HL-60/S4 treated with retinoic acid at 250 ng/mL for 4 days and 3 days (cell line): ENCODE results near the gene PPM1K.

Experiments used
- in situ Hi-C: fragments of 300-500 bp; cut with MboI; formaldehyde crosslinking; loops from 2 replicates; pipeline ENCODE4 v1.7.0; 2022; ENCODE audit warnings: low sequenced_read_pairs

Gene PPM1K

GRCh38 chr4:88223516-88223915, 60.8 kb downstream of the PPM1K start:
- in situ Hi-C loops: loop anchor here (25.0 kb wide), 2 partner anchors 361 to 536 kb away; no protein-coding TSS in a partner anchor

- in situ Hi-C loops: loop anchor here (5.0 to 25.0 kb wide), 4 partner anchors 184 to 532 kb away; no protein-coding TSS in a partner anchor
Measured at GRCh38 chr4:88219099-88219498, 65.3 kb downstream of the PPM1K start.

- in situ Hi-C loops: loop anchor here (5.0 to 25.0 kb wide), 4 partner anchors 182 to 530 kb away; no protein-coding TSS in a partner anchor
Measured at GRCh38 chr4:88217169-88217568, 67.2 kb downstream of the PPM1K start.

GRCh38 chr4:88216395-88216794, 68.0 kb downstream of the PPM1K start:
- in situ Hi-C loops: loop anchor here (5.0 to 25.0 kb wide), 4 partner anchors 182 to 529 kb away; no protein-coding TSS in a partner anchor

GRCh38 chr4:88215351-88215750, 69.0 kb downstream of the PPM1K start:
- in situ Hi-C loops: loop anchor here (5.0 to 25.0 kb wide), 4 partner anchors 181 to 528 kb away; no protein-coding TSS in a partner anchor

GRCh38 chr4:88212253-88212561, 72.2 kb downstream of the PPM1K start:
- in situ Hi-C loops: loop anchor here (10.0 to 25.0 kb wide), 3 partner anchors 177 to 525 kb away; no protein-coding TSS in a partner anchor

- in situ Hi-C loops: loop anchor here (10.0 to 25.0 kb wide), 3 partner anchors 177 to 524 kb away; no protein-coding TSS in a partner anchor
Measured at GRCh38 chr4:88211473-88212252, 72.7 kb downstream of the PPM1K start.

GRCh38 chr4:88208156-88208555, 76.2 kb downstream of the PPM1K start:
- in situ Hi-C loops: loop anchor here (25.0 kb wide), 2 partner anchors 346 to 521 kb away; no protein-coding TSS in a partner anchor
